Panc1 (cell line): ENCODE data around the gene C1QC.

Experiments used
- POLR2AphosphoS5 ChIP-seq: IDR thresholded peaks from 2 replicates; pipeline ENCODE4 v1.6.1; 2012; ENCODE audit warnings: mild to moderate bottlenecking, low read depth, low read length, moderate library complexity
- SIN3A ChIP-seq: IDR thresholded peaks from 2 replicates; pipeline ENCODE4 v1.6.1; 2012; ENCODE audit warnings: low read depth, mild to moderate bottlenecking, low read length, moderate library complexity, borderline replicate concordance; ENCODE audit not compliant: insufficient read depth
- TF ChIP-seq, protein P1 (sequence below): fragments of 450-650 bp; IDR thresholded peaks from 2 replicates; pipeline ENCODE4 v1.5.1; 2017; ENCODE audit warnings: mild to moderate bottlenecking
- TF ChIP-seq, protein P2 (sequence below), 2 experiments: IDR thresholded peaks; 2 replicates each; pipeline ENCODE4 v1.6.1; 2011 to 2012; ENCODE audit warnings: low read depth in 2 of 2, control low read depth in 1 of 2, low read length in 1 of 2, mild to moderate bottlenecking in 1 of 2, moderate library complexity in 1 of 2; ENCODE audit not compliant: insufficient read depth in 1 of 2

DNA sequence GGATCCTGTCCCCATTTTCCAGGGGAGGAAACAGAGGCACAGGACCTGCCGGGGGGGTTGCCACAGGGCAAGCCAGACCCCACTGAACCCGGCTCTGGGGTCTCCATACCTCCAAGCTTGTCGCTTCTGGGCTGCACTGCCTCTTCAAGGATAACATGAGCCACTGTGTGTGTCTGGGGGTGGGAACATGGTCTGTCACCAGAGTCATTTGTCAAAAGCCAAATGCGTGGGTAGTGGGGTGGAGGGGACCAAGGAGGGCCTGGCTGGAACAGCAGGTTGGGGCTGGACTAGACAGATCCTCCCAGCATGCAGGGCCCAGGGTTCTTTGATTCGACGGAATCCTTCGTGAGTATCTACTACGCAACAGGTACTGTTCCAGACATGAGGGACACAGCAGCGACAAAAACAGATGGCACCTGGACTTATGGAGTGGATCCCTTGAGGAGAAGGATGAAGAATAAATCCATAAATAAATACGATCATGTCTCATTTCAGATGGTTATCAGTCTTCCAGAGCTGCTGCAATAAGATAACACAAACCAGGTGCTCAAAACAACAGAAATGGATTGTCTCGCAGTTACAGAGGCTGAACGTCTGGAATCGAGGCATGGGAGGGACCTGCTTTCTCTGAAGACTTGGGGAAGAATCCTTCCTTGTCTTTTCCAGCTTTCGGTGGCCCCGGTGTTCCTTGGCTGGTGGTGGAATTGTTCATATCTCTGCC is 38.3 kb downstream of the C1QC start:
- TF ChIP-seq, protein P1, sequence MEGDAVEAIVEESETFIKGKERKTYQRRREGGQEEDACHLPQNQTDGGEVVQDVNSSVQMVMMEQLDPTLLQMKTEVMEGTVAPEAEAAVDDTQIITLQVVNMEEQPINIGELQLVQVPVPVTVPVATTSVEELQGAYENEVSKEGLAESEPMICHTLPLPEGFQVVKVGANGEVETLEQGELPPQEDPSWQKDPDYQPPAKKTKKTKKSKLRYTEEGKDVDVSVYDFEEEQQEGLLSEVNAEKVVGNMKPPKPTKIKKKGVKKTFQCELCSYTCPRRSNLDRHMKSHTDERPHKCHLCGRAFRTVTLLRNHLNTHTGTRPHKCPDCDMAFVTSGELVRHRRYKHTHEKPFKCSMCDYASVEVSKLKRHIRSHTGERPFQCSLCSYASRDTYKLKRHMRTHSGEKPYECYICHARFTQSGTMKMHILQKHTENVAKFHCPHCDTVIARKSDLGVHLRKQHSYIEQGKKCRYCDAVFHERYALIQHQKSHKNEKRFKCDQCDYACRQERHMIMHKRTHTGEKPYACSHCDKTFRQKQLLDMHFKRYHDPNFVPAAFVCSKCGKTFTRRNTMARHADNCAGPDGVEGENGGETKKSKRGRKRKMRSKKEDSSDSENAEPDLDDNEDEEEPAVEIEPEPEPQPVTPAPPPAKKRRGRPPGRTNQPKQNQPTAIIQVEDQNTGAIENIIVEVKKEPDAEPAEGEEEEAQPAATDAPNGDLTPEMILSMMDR: no peak
- TF ChIP-seq SIN3A (no peak), POLR2AphosphoS5 (no peak)
- TF ChIP-seq, protein P2, sequence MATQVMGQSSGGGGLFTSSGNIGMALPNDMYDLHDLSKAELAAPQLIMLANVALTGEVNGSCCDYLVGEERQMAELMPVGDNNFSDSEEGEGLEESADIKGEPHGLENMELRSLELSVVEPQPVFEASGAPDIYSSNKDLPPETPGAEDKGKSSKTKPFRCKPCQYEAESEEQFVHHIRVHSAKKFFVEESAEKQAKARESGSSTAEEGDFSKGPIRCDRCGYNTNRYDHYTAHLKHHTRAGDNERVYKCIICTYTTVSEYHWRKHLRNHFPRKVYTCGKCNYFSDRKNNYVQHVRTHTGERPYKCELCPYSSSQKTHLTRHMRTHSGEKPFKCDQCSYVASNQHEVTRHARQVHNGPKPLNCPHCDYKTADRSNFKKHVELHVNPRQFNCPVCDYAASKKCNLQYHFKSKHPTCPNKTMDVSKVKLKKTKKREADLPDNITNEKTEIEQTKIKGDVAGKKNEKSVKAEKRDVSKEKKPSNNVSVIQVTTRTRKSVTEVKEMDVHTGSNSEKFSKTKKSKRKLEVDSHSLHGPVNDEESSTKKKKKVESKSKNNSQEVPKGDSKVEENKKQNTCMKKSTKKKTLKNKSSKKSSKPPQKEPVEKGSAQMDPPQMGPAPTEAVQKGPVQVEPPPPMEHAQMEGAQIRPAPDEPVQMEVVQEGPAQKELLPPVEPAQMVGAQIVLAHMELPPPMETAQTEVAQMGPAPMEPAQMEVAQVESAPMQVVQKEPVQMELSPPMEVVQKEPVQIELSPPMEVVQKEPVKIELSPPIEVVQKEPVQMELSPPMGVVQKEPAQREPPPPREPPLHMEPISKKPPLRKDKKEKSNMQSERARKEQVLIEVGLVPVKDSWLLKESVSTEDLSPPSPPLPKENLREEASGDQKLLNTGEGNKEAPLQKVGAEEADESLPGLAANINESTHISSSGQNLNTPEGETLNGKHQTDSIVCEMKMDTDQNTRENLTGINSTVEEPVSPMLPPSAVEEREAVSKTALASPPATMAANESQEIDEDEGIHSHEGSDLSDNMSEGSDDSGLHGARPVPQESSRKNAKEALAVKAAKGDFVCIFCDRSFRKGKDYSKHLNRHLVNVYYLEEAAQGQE (IDR thresholded peaks at IDR 0.05; ENCODE audit: insufficient read depth in 1 of 2, low read depth in 2 of 2, low read length in 1 of 2): no peak
